CD1c-positive myeloid dendritic cell (primary cell): ENCODE measurements around the gene TPK1.
"Not testable (repeated sequence)": the region's sequence is repeated elsewhere in the genome, so short reads cannot be mapped to it uniquely, and the experiment has no call there.

Experiments
- DNase-seq: peaks from one replicate; pipeline ENCODE4 v3.0.0-alpha.2; 2016; ENCODE audit errors: extremely low spot score

The TPK1 gene

DNA sequence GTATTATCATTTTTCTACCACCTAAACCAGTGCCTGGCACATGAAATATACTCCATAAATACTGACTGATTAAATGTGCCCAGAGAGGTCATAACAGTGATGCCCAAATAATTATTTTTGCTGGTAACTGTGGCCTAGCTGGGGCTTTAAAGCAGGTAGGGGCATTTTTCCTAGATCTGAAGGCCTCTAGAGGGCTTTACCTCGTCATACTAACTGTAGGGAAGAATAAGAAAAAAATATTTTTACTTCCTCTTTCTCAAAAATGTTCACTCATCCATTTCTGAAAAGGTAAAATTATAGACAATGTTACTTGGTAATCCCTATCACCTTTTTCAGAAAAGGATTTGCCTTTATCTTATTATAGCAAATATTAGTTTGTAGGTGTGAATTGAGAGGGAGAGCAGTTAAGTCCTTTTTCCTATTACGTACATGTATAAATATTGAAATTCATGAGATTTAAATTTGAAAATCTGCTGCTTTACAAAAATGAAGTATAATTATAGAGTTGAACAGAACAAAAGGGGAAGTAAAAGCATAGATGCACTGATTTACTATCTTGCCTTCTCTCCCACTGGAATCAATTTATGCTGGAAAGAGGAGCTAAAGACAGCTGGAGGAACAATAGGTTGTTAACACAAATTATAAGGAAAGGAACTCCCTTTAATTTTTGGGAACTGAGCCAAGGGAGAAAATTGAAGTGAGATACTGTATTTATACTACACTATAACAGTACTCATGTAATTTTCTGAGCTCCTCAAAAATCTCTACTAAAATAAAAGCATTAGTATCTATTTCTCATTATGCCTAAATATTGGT is 360.8 kb downstream of the TPK1 start:
- no peak for DNase-seq

DNA sequence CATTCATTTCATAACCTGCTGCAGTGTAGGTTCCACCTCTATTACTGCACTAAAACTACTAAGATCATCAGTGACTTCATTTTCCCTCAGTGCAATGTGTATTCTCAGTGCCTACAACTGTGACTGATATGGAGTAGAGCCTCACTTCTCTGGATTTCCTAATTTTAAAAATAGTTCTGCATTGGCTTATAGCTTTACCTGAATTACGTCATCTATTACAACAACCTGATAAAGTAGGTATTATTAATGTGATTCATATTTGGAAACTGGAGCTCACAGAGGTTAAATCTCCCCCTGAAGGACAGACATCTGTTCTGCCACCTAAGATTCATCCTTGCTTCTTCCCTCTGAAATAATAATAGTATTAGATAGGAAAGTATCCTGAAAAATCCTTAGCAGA is 361.5 kb downstream of the TPK1 start:
- DNase-seq = no peak

DNA sequence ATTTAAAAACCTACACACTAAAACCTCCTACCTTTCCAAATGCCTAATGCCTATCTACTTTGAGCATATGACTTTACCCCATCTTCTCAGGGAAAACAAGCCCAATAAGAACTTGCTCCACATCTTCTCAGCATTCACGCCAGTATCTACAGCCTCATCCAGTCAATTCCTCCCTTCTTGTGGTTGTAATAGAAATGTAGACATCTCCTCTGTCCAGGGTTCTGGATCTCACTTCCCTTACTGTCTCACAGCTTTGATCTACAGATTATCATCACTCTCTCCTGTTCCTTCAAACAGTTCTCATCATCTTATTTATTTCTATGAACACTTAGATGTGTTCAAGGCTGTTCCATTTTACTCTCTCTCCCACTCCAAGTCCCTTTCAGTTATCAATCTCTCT is 361.9 kb downstream of the TPK1 start:
- DNase-seq = no peak

DNA sequence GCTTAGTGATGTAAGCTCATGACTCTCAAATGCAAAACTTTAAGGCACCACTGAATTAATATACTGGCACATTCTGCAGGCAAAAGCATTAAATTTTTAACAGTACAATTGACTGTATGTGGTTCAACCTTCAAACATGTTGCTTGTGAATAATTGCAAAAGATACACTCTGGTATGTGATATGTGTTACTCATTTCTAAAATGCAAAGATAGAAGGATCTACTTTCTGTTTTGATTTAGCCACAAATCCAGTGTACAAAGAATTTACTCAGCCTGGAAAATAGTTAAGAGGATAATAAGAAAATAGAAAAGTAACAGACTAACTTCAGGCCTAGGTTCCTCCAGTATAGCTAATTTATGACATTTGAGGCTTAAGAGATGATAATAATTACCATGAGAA is 365.8 kb downstream of the TPK1 start:
- DNase-seq = no peak

DNA sequence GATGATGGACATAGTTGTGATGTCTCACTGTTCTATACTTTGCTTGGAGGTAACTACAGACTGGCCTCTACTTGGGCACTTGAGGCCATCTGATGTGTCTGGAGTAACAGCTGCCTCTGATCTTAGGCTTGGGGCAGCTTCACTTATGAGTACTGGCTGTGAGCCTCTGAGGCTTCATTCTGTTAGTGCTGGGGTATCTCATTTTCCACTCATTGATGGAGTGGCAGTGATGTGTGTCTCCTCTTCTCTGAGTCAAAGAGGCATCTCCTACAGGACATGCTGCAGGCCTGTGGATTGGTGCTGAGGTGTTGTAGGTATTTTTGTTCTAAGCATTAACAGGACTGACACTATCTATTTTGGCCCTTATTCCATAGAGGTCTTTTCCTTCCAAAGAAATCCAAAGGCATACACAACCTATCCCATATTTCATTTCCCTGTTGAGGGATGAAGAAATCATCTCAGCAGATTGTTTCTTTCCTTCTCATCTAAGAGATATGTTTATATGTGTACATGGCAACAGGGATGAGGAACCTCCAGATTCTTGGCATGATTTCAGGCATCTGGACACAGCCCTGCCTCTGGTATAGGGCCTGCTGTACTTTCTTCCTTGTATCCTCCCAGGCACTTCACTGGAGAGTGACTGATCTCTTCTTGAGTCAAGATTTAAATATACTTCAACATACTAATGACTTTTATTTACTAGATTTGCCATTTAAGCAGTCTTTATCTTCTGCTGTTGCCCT is 366.7 kb downstream of the TPK1 start:
- DNase-seq = no peak

DNA sequence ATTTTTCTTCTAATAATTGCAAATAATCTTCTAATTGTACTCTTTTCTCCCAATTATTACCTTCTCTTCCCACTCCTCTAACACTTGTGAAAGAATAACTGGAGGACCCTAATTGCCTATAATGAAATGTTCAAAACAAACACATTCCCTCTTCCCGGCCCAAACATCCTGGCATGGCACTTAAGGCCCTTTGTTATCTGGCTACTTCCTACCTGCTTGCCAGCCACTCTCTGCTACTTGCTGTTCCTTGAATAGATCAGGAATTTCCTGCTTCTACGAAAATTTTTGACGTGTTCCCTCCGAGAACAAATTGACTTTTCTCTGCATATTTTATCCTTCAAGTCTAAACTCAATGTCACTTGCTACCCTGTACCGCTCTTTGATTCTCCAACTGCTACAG is 376.2 kb downstream of the TPK1 start:
- DNase-seq = no peak

DNA sequence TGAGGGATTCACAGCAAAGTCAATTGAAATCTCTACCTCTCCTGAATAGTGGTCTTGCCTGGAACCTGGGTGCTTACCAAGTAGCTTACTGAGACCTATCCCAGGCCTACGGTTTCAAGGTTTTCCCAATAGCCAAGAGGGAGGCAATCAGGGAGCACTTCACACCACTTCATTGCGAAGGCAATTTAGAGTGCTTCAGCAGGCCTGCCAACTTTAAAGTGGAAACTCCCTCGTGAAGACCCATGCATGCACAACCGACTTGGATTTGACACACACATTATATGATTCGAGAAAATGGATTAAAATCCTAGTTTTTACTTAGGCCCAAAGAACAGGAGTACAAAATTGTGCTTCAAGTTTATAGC is 380.8 kb downstream of the TPK1 start:
- no peak for DNase-seq

DNA sequence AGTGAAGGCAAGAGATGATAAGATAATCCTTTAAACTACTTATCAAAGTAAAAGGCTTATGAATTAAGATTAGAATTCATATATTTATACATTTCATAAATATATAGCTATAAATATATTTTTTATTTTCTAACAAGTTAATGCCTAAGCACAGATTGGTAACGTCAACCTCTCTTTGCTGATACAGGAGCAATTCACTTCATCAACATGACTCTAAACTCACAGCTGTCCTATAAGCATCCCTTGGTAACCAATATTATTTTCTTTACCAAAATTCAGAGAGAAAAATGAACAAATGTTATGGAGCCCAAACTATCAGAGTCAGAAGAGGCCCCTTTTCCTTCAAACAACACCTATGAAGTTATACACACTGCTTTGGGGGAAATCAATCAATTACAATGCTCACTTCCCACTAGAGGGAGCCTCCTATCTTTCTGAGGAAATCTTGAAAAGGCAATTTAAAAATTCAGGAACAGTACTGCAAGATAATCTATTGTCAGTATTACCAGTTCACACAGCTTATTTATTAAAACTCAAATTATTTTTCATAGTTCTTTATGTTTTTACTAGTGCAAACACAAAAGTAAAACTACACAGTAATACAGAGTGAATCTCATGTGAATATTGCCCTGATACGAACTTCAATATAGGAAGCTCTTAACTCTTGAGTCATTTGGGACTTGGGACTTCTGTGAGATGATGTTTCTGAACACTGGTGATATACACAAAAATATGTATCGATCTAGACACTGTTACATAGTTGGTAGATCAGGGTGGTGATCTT is 381.4 kb downstream of the TPK1 start:
- DNase-seq = no peak

DNA sequence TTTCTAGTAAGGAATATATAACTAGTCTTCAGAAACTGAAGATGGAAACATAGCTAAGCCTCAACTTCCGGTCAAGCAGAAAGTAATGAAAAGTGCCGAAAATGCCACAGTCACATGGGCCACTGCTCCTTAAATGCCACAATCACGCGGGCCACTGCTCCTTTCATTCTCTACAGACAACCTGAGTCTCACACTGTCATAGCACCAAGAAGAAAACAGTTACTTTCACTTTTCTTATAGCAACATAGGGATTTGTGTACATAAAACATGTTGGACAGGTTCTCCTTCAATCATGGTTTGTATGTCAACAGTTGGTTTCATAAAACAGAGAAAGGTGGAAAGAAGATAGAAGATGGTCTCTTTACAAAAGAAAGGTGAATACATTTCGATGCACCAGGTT is 383.8 kb downstream of the TPK1 start:
- DNase-seq = no peak

DNA sequence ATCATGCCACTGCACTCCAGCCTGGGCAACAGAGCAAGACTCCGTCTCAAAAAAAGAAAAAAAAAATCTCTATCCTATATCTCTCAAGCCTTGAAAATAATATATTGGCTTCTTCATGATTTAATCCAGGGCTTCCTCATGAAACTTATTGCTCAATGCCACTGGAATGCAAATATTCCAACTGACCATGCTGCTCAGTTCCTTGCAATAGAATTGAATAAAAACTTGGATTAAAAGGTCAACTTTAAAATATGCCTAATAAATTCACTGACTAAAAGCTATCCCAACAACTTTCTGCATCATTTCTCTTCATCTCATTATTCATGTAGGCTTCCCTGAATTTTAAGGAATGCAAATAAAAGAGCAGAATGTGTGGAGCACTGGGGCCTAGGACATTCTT is 390.3 kb downstream of the TPK1 start:
- DNase-seq = no peak

DNA sequence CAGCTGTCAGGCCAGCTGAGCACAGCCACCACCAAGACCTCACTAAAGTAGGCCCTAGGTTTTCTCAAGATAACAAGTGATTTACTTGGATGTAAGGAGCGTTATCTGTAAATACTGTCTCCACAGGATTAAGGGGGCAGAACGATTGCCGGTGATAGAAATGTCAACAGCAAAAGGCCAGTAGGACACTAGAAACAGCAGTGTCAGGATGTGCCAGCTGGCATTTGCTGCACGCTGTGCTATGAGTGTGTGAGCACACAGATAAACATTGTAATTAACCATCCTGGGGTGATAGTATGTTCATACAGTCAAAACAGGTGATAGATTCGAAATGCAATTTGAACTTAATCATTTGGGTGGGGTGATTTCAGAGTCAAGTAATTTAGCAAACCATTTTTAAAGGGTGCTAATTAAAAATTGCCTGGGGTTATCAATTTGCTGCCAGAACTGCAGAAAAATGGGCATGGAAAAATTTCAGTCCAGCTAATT is 396.1 kb downstream of the TPK1 start:
- no peak for DNase-seq

DNA sequence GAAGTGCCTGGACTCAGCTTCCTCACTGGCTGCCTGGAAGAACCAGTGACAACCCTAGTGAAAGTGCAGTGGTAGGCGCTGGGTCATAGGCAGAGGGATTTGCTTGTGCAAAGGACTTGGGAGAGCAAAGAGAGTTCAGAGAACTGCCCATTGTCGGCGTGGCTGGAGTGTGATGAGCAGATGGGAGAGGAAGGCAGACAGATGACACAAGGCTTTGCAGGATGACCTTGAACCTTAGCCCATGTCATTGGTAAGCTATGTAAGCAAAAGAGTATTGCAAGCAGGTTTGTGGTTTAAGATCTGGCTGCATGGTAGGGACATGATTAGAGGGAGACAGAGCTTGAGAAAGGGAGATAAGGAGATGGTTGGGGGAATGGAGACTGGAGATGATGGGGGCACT is 397.1 kb downstream of the TPK1 start:
- no peak for DNase-seq

DNA sequence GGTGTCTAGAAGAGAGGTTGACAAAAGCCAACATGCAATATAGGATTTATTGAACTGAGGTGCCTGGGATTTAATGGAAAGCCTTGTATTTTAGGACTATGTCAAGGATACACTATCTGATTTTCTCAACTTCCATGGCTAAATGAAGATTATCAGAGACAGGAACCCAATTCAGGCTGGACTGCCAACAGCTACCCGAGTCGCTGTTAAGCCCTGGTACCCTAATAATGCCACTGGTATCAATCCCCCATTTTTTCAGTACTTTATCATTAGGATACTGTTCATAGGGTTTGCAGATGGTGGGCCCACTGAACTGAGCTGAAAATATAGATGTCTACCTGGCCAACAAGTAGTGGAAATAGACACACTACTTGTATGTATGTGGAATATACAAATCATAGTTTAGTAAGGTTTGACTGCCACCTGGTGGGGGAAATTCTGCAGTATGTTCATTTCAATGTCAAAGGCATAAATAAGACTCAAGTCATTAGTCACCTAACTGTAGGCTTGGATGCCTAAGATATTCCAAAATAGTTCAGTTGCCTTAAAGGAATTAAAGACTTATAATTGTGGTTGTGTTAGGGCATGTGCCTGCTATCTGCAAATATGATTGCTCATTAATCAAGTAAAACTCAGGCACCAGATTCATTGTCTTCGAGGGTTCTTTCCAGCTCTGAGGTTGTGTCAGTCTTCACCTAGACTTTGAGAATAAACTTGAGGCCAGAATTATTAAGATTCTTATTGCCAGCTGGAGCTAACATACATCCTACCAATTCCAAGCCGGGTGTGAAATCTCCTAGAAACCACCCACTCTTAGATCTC is 398.3 kb downstream of the TPK1 start:
- peak; percentile 35 for DNase-seq

DNA sequence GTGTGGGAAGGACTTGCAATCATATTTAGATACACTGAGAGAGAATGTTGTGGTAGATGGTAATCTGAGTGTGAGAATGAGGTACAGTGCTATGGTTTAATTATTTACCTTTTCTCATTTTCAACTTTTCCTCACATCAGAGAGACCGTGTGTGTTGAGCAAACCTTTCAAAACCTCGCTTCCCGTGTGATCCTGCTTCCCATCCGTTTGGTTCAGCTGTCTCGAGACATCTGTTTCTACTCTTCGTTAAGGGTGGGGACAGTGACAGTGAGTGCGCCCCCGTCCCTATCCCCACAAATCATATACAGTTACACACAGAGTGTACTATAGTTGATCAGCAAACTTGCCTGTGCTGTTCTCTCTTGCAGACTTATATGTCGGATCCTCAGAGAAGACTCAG is 399.4 kb downstream of the TPK1 start:
- no peak for DNase-seq

DNA sequence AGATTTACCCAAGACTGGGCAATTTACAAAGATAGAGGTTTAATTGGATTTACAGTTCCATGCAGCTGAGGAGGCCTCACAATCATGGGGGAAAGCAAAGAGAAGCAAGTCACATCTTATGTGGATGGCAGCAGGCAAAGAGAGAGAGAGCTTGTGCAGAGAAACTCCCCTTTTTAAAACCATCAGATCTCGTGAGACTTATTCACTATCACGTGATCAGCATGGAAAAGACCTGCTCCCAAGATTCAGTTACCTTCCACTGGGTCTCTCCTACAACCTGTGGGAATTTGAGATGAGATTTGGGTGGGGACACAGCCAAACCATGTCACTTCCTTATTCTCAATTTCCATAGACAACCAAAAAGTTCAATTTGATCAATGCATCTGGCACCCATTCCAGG is 407.4 kb downstream of the TPK1 start:
- no peak for DNase-seq

DNA sequence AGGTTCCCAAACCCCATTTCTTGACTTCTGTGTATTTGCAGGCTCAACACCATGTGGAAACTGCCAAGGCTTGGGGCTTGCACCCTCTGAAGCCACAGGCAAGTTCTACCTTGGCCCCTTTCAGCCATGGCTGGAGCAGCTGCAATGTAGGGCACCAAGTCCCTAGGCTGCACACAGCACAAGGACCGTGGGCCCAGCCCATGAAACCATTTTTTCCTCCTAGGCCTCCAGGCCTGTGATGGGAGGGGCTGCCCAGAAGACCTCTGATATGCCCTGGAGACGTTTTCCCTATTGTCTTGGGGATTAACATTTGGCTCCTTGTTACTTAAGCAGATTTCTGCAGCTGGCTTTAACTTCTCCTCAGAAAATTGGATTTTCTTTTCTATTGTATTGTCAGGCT is 408.3 kb downstream of the TPK1 start:
- DNase-seq = not testable (repeated sequence)

DNA sequence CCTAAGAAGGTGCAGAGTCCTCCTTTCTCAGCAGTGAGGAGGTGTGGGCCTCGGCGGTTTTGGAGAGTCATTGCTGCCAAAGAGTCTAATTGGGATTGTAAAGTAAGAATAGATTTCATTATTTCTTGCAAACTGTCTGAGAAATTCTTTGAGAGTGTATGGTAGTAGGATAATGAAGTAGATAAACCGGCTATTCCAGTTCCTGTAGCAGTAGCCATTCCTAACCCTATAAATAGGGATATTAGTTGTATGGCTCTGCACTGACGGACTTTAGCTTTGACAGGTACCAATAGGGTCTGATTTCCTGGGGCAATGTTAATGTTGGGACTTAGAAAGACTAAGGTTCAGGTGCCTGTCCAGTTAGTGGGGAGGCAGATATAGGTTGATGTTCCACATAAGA is 416.9 kb downstream of the TPK1 start:
- not testable (repeated sequence) for DNase-seq

DNA sequence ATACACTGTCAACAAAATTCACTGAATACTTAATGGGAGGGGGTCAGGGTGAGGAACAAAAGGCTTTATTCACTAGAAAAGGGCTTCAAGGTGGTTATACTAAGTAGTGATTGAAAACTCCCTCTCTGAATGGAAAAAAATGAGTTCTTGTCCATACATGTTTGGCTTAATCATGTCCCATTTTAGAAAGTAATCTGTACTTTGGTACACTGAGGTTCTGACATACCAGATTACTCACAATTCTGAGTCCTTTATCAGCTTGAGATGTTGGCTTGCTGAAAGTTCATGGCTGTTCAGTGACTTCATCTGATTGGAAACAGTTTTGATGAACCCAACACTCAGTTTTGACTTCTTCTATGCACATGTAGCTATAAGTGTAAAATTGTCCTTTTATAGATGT is 419.5 kb downstream of the TPK1 start:
- no peak for DNase-seq

DNA sequence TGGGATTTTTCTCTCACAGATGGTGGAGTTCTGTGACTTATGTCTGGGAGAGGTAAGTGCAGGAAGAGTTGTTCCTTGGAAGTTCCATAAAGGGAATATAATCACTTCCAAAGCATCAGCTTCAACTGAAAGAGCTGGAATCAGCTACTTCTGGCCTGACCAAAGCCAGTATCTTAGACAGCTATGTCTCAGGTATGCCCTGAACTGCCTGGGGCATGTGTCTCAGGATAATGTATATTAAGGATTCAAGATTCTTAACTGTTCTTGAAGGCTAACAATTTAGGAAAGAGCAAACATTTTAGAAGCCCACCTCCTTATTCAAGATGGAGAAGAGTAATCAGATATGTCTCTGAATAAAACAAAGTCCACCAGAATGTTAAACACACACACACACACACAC is 420.0 kb downstream of the TPK1 start:
- DNase-seq = no peak

DNA sequence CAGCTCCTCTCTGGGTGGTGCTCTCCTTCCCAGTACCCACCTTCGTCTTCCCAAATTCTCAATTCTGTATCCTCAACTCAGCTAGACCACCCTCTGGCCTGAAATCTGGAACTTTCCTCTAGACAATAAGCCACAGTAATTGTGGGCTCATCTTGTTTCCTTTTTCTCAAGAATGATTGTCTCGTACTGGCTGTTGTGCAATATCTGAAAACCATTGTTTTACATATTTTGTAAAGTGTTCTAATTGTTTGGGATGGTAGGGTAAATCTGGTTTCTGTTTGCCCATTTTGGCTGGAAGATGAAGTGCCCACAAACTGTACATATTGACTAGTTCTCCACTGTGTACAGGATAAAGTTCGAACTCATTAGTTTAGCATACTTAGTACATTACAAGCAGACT is 421.0 kb downstream of the TPK1 start:
- no peak for DNase-seq

DNA sequence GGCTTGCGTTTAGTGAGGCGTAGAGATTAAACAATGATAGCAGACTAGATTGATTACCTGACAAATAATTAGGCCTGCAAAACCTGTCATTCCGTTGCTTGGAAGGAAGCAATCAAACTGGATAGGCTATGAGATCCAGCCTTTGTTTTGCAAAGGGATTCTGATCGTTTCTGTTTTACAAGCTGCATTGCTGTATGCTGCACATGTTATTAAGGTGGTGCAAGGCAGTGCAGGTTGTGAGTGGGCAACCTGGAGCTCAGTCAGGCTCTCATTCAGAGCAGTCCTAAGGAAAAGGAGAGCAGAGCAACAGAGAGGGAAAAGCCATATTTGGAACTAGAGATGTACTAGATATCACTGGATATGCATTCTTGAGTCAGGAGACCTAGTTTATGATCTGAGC is 425.4 kb downstream of the TPK1 start:
- DNase-seq = no peak

DNA sequence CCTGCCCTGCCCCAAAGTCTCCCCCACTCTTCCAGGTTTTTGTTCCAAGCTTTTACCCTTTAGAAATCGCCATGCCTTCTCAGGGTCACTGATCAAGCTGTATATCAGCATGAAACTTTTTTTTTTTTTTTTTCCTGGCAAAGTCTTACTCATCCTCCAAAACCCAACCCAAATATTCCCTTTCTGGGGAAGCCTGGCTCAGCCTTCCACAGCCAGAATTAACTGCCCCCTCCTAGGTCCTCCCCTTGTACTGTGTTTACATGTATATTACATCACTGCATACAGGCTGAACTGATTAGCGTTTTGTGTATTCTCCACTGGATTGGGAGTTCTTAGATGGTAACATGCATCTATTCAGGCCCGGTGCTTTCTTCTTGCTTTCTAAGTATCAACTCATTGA is 427.7 kb downstream of the TPK1 start:
- no peak for DNase-seq
